HFFc6 (cell line): ENCODE measurements around the gene TMEM236. TPM values are rescaled to one million over a fixed set of nuclear protein-coding genes. Genes with fewer than 3 reads are reported as not detected.

Experiments used
- DNase-seq: peaks from one replicate; pipeline ENCODE4 v3.0.0-alpha.2; 2018
- H3K27ac Mint-ChIP-seq: 2 replicates; pipeline ENCODE4 v1.8.0; 2020; ENCODE audit warnings: mild to moderate bottlenecking, mixed read lengths
- H3K27me3 Mint-ChIP-seq: 2 replicates; pipeline ENCODE4 v1.8.0; 2021; ENCODE audit warnings: mild to moderate bottlenecking, moderate library complexity, mixed read lengths; ENCODE audit not compliant: insufficient read depth
- H3K36me3 Mint-ChIP-seq: 2 replicates; pipeline ENCODE4 v1.8.0; 2021; ENCODE audit warnings: low read depth, mixed read lengths
- H3K4me1 Mint-ChIP-seq: 2 replicates; pipeline ENCODE4 v1.8.0; 2020; ENCODE audit warnings: low read depth, mixed read lengths
- H3K4me3 Mint-ChIP-seq: 2 replicates; pipeline ENCODE4 v1.8.0; 2020; ENCODE audit warnings: mild to moderate bottlenecking, moderate library complexity, mixed read lengths
- H3K9me3 Mint-ChIP-seq: 2 replicates; pipeline ENCODE4 v1.8.0; 2020; ENCODE audit warnings: mild to moderate bottlenecking, mixed read lengths
- CTCF ChIP-seq: fragments of 200-600 bp; sonication (generic); IDR thresholded peaks from 2 replicates; pipeline ENCODE4 v1.5.0; 2021; ENCODE audit warnings: antibody characterized with exemption, mild to moderate bottlenecking
- total RNA-seq, 6 experiments: library from RNA; stranded (reverse); fragmentation: NEBNext Ultra II Directional; extraction: Animal tissue kit (Norgen Biotek cat#: 25700); gene quantifications; 2 replicates in 1 of 6; 3 replicates in 5 of 6; pipeline ENCODE4 v1.2.3, GENCODE V29; 2021

The TMEM236 gene
- total RNA-seq, 6 experiments from 2014 or later, result 0.07 to 0.20 (median 0.09) TPM

DNA sequence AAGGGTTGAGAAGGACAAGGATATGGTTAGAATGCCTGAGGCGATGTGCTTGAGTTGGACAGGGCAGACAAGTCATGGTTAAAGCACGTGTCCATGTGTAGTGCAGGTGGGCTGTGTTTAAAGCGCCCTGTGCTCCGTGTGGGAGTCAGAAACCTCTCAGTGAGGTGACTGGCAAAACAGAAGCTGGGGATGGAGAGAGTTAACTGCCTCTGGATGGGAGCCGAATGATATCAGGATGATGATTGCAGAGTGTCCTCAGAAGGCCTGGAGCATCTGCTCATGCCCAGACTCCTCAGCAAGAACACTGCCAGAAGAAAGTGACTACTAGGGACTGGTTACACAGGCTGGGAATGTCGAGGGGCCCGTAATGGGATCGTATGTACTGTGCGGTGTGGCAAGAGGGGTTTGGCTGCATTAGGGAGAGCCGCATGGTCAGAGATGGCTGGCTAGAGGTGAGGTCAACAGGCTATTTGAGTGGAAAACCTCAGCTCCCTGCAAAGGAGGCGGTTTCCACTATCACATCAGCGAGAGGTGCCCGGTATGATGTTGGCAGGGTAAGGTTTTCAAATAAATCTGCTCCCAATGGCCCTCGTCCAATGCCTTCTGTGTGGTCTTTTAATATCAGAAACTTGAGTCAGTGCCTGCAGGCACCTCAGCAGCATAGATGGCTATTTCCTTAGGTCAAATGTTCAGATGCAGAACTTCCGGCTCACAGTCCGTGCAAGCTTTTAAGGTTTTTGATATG, 31.1 kb downstream of the TMEM236 start:
- peak overlapping the region; percentile 76 for H3K4me3 Mint-ChIP-seq
- no peaks in the 10 kb centered on the region for H3K36me3 Mint-ChIP-seq
- H3K27me3 Mint-ChIP-seq, result no peaks in the 10 kb centered on the region
- peaks cover 55% of the 10 kb centered on the region for H3K4me1 Mint-ChIP-seq
- no peaks in the 10 kb centered on the region for H3K9me3 Mint-ChIP-seq
- TF ChIP-seq CTCF, result no peak
- peak overlapping the region; percentile 94 for H3K27ac Mint-ChIP-seq
- DNase-seq, result peak; percentile 83

- peak overlapping the region; percentile 76 for H3K4me3 Mint-ChIP-seq
- no peaks in the 10 kb centered on the region for H3K27me3 Mint-ChIP-seq
- H3K4me1 Mint-ChIP-seq, result peaks cover 59% of the 10 kb centered on the region
- no peaks in the 10 kb centered on the region for H3K9me3 Mint-ChIP-seq
- DNase-seq, result no peak
- TF ChIP-seq CTCF, result no peak
- H3K36me3 Mint-ChIP-seq, result no peaks in the 10 kb centered on the region
- H3K27ac Mint-ChIP-seq, result peak overlapping the region; percentile 94
Observed at GRCh38 chr10:17783751-17784150, 31.8 kb downstream of the TMEM236 start.

DNA sequence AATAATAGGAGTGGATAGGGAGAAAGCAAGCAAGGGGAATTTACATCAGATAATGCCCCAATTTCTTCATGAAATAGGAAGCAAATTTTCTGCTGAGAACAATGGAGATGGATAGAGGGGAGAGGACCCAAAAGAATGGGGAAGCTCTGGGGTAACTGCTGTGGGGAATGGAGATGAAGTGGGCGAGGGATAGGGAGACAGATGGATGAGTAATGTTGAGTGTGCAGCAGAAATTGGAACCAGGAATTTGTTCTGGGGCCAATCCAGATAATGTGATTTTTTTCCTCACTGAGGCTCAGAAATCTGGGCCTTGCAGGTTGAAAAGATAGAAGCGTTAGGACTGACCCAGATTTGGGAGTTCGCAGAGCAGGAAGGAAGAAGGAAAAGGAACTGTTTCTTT, 32.7 kb downstream of the TMEM236 start:
- H3K4me3 Mint-ChIP-seq, result peak overlapping the region; percentile 76
- peak; percentile 49 for DNase-seq
- no peaks in the 10 kb centered on the region for H3K9me3 Mint-ChIP-seq
- peak overlapping the region; percentile 94 for H3K27ac Mint-ChIP-seq
- peaks cover 67% of the 10 kb centered on the region for H3K4me1 Mint-ChIP-seq
- no peaks in the 10 kb centered on the region for H3K27me3 Mint-ChIP-seq
- H3K36me3 Mint-ChIP-seq, result no peaks in the 10 kb centered on the region
- no peak for TF ChIP-seq CTCF

DNA sequence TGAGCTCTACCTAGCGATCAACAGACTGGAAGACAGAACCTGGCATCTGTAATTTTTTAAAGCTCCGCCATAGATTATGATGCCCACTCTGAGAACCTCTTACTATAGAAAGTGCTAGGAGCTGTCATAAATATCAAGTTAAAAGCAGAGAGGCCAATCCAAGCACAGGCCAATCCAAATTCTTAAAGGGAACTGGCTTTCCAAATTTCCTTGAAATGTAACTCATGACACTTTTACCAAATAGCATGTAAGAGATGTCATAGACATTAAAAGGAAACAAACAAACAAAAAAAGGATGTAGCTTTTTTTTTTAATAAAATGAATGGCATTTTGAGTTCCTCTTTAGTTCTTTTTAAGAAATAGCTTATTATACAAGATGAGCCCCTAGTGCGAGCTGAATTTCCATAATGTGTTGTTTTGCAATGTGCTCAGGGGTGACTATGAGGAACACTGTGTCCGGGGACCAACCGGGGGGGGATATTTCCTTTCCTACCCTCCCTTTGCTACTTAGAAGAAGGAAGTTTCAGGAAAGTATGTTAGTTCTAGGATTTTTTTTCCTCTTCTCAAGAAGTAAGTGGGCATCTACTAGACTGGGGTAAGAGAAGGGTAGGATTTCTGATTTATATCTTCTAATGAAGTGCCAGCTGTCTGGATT, 33.4 kb downstream of the TMEM236 start:
- TF ChIP-seq CTCF, result no peak
- DNase-seq, result no peak
- no peaks in the 10 kb centered on the region for H3K27me3 Mint-ChIP-seq
- H3K4me3 Mint-ChIP-seq, result peak overlapping the region; percentile 76
- peak overlapping the region; percentile 94 for H3K27ac Mint-ChIP-seq
- H3K36me3 Mint-ChIP-seq, result no peaks in the 10 kb centered on the region
- peaks cover 67% of the 10 kb centered on the region for H3K4me1 Mint-ChIP-seq
- no peaks in the 10 kb centered on the region for H3K9me3 Mint-ChIP-seq

GRCh38 chr10:17787087-17787961, 35.3 kb downstream of the TMEM236 start:
- Mint-ChIP-seq H3K4me1 (peaks cover 74% of the 10 kb centered on the region), H3K27ac (peak overlapping the region; percentile 86), H3K36me3 (no peaks in the 10 kb centered on the region), H3K4me3 (peak overlapping the region; percentile 76), H3K9me3 (no peaks in the 10 kb centered on the region), H3K27me3 (no peaks in the 10 kb centered on the region)
- DNase-seq, result peak; percentile 95
- TF ChIP-seq CTCF, result no peak
